NCI-H2081 treated with DMSO at 0.1 percent for 48 hours (cell line): ENCODE data around the gene DGKB.

ENCODE experiments used
- DNase-seq: peaks from one replicate; lab custom pipeline; 2025; lab: John Stamatoyannopoulos, UW

Gene DGKB

GRCh38 chr7:14821757-14822480 lies 80.6 kb downstream of the DGKB start:
- no peak for DNase-seq

- DNase-seq = no peak
Measured at GRCh38 chr7:14818871-14819270, 83.7 kb downstream of the DGKB start.

GRCh38 chr7:14817829-14818614 lies 84.5 kb downstream of the DGKB start:
- DNase-seq = no peak

GRCh38 chr7:14807507-14807906 lies 95.0 kb downstream of the DGKB start:
- DNase-seq = no peak

- no peak for DNase-seq
Measured at GRCh38 chr7:14806891-14807290, 95.7 kb downstream of the DGKB start.

DNA sequence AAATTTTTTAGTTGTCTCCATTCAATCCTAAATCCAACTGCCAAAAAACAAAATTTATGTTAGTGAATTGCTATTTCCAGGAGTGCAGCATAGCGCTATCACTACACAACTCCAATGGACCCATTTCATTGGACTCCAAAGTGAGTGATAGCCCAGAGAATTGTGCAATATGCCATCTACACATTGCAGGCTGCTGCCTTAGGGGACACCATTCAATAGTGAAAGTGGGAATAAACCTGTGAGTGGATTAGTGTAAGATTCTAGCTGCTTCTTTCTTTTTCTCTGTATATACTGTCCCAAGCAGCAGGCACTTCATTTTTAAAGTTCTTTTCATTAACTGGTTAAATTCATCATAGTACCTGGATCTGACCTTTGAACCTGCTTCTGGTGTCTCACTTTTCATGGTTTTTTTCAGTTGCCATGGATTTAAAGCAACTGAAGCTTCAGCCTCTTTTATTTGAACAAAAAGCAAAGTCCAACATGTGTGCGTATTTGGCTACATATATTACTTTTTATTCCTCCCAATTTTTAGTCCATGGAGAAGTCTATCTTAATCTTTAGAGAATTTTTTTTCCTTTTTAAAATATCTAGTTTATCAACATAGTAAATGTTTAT lies 97.3 kb downstream of the DGKB start:
- DNase-seq = no peak

- DNase-seq = no peak
Measured at GRCh38 chr7:14800664-14801063, 101.9 kb downstream of the DGKB start.

- no peak for DNase-seq
Measured at GRCh38 chr7:14793151-14793550, 109.4 kb downstream of the DGKB start.

DNA sequence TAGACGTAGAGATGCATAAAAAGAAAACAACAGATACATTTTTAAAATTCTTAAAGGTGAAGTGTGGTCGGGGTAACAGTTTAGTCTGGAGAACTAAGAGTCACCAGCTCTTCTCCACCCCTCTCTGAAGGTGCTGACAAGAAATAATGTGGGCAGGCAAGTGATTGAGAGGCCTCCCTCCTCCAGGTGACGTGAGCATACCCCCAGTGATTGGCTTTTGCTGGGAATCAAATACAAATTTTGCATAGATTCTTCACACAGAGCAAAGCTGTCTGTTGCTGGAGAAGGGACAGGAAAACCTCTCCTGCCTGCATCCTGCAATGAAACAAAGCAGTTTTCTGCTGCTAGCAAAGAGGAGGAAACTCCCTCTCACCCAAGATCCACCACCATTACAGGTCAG lies 115.0 kb downstream of the DGKB start:
- DNase-seq = no peak

- DNase-seq = no peak
Measured at GRCh38 chr7:14786314-14786895, 116.1 kb downstream of the DGKB start.

DNA sequence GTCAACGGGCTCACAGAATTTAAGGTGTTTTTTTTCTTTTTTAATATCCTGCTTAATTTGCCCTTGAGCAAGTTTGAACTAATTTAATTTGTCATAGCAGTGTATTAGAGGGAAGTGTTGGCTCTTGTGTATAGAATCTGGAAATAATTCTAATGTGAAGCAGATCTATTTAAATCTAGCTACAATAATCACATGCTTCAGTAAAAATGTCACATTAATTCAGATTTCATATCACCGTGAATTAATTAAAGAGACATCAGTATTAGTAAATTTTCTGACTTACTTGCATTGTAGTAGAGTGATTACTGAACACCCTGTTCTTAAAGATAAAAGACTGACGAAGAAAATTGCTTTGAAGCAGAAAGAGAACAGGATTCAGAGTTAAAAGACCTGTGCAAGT lies 124.7 kb downstream of the DGKB start:
- no peak for DNase-seq

- DNase-seq = no peak
Measured at GRCh38 chr7:14776266-14776665, 126.3 kb downstream of the DGKB start.

DNA sequence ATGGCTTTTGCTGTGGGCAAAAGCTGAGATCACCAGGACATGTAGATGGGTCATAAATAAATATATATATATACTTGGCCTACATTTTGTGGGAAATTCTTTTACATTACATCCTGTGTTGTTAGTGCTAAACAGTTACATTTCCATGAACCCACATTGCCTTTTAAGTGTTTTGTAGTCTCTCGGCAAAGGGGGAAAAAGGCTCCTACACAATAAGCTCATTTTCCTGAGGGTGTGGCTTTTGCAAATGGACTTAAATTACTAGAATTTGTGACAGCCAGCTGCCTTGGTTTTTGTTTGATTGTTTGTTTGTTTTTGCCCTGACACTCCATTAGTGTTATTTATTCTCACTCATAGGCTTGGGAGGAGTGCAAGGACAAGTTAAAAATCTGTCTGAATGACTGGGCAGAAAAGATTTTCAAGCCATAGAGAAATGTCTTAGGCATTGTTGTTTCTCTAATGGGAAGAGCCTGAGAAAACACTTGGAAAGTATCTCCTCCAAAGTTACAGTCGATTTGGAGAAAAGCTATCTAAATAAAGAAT lies 128.8 kb downstream of the DGKB start:
- DNase-seq = no peak

GRCh38 chr7:14770614-14771013 lies 131.9 kb downstream of the DGKB start:
- no peak for DNase-seq

DNA sequence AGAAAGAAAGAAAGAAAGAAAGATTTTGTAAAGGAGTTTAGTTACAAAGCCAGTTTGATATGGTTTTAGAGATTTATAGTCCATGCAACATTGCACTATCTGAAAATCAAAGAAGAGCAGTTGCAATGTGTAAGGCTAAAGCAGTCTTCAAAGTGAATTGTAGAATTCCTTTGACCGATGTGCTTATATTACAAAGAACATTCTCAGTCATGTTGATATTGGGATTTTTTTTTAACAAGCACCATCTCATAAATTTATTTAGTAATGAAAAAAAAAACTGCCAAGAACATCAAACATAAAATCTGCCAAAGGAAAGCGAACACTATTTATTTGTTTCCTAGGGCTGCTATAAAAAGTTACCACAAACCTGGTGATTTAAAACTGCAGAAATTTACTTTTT lies 133.3 kb downstream of the DGKB start:
- no peak for DNase-seq

DNA sequence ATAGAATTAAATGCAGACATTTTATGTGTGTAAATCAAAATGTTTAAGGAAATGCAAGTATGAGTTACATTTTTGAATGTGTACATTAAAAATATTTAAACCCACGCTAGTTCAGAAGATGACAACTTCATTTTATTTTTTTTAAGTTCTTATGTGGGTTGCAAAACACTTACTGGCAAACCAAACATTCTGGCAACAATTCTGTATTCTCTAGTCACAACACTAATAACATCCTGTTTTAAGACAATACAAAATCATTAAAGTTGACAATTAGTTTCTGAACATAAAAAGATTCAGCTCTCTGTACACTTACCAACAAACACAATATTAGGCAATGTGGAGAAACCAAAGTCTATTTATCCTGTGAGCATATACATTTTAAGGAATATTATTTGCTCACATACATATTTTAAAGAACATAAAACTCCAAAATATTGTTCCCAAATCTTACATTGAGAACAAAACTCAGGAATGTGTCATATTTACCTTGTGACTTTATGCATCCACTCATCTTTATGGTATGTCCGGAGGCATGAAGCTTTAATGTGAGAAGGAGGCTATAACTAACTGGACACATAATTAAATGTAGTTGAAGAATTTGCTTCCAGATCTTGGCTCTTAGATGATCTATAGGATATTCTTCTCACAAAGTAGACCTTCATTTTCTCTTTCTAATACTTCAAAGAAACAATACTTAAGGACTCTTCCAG lies 134.7 kb downstream of the DGKB start:
- DNase-seq = no peak

GRCh38 chr7:14766747-14767146 lies 135.8 kb downstream of the DGKB start:
- no peak for DNase-seq

- no peak for DNase-seq
Measured at GRCh38 chr7:14765731-14766130, 136.8 kb downstream of the DGKB start.

- DNase-seq = no peak
Measured at GRCh38 chr7:14762561-14762960, 140.0 kb downstream of the DGKB start.

DNA sequence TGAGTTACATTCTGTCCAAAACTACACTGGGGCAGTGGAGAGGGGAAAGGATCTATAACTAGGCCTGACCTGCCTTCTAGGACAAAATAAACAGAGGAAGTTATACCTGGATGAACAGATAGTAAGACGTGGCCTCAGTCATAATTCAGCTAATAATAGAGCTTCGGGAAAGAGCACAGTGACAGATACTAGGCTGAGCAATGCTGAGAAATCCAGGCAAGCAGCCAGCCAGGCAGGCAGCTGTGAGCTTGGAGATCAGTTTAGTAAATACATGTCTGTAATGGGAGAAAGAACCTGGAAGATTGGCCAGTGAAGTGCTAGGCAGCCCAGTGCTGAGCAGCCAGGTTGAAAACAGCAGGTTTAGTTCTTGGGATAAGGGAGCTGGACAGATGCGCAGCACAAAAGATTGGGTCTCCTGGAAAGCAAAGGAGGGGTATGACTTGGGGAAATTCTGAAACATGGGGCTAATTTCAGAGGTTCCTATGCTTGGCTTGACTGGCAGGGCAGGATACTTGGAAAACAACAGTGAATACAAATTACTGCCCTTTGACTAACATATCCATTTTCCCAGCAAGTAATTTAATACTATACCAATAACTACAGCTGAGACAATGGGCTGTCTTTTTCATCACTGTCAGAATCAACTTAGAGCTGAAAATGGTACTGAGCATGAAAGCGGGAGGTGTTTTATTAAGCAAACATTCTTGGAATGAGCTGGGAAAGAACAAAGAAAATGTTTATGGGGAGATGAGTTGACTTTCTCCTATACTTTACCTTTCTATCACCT lies 140.8 kb downstream of the DGKB start:
- peak; percentile 95 for DNase-seq
